Brain microvascular endothelial cell (primary cell): ENCODE data around the gene CRTAC1.

Source experiments
- DNase-seq: peaks from one replicate; pipeline ENCODE4 v3.0.0-alpha.2; 2020
- H3K27ac ChIP-seq: fragments of 250-450 bp; sonication (Bioruptor Pico); 2 replicates; pipeline ENCODE4 v1.5.1; 2020; ENCODE audit warnings: mild to moderate bottlenecking, moderate library complexity
- H3K27me3 ChIP-seq: fragments of 250-450 bp; sonication (Bioruptor Pico); replicated peaks from 2 replicates; pipeline ENCODE4 v1.5.1; 2020; ENCODE audit warnings: mild to moderate bottlenecking
- H3K36me3 ChIP-seq: fragments of 250-450 bp; sonication (Bioruptor Pico); replicated peaks from 2 replicates; pipeline ENCODE4 v1.5.1; 2020; ENCODE audit warnings: mild to moderate bottlenecking
- H3K4me3 ChIP-seq: 2 replicates; pipeline ENCODE4 v1.5.1; 2011; ENCODE audit warnings: low read depth, mild to moderate bottlenecking, control low read depth, low read length, moderate library complexity
- in situ Hi-C: cut with HindIII; loops from 2 replicates; pipeline ENCODE4 v1.10.0; 2017; ENCODE audit warnings: low sequenced_read_pairs, low pct_ligation_motif_present
- TF ChIP-seq, protein P1 (sequence below): IDR thresholded peaks from 2 replicates; pipeline ENCODE4 v1.5.1; 2011; ENCODE audit warnings: low read depth, mild to moderate bottlenecking, moderate library complexity, low read length, control low read depth, inconsistent platforms; ENCODE audit errors: missing control alignments

The CRTAC1 gene

DNA sequence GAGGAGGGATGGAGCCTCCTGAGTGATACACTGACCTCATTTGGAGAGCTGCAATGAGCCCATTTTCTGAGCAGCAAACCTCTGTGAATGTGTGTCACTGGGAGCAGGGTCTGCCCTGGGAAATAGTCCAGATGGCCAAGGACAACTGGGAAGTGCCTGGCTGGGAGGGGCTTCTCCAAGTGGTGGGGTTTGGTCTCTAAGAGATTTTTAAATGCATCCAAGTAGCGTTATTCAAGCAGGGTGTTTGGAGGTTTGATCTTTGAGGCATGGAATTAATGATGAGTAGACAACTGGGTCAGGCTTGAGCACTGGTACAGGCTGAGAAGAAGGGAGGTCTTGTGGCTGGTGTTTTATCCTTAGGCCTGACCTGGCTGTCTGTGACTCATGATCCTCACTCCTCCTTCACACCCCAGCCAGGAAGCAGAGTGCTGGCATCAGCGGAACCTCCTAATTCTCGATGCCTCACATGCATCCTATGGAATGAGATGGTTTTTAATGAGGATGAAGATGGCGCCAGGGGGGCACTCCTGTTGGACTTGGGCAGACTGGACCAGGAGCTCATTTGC is 177.5 kb downstream of the CRTAC1 start:
- TF ChIP-seq, protein P1, sequence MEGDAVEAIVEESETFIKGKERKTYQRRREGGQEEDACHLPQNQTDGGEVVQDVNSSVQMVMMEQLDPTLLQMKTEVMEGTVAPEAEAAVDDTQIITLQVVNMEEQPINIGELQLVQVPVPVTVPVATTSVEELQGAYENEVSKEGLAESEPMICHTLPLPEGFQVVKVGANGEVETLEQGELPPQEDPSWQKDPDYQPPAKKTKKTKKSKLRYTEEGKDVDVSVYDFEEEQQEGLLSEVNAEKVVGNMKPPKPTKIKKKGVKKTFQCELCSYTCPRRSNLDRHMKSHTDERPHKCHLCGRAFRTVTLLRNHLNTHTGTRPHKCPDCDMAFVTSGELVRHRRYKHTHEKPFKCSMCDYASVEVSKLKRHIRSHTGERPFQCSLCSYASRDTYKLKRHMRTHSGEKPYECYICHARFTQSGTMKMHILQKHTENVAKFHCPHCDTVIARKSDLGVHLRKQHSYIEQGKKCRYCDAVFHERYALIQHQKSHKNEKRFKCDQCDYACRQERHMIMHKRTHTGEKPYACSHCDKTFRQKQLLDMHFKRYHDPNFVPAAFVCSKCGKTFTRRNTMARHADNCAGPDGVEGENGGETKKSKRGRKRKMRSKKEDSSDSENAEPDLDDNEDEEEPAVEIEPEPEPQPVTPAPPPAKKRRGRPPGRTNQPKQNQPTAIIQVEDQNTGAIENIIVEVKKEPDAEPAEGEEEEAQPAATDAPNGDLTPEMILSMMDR = no peak
- DNase-seq = no peak
- peaks cover 21% of the 10 kb centered on the region for H3K27me3 ChIP-seq
- in situ Hi-C loops = loop anchor here (25.0 kb wide), 1 partner anchor 91 kb away; the partner anchor contains the start of gene SFRP5
- H3K4me3 ChIP-seq = no peak overlapping the region
- no peak overlapping the region for H3K27ac ChIP-seq
- H3K36me3 ChIP-seq = no peaks in the 10 kb centered on the region

DNA sequence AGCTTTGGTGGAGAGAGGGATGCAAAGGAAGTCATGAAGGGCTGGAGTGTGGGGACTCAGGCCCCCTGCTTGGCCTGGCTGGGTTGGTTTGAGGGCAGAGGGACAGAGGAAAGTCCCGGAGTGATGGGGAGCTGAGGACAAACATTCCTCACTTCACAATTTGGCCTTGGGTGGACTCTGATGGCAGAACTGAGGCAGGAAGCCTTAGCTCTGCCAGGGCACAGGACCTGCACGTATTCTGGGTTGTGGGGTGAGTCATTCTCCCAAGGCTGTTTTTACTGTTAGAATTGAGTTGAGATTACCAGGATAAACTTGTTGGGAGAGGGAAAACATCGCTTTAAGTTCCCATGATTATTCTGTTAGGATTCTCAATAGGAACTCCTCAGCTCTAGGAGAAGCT is 178.1 kb downstream of the CRTAC1 start:
- H3K36me3 ChIP-seq = no peaks in the 10 kb centered on the region
- no peak overlapping the region for H3K4me3 ChIP-seq
- no peak overlapping the region for H3K27ac ChIP-seq
- in situ Hi-C loops = loop anchor here (25.0 kb wide), 1 partner anchor 90 kb away; the partner anchor contains the start of gene SFRP5
- peaks cover 21% of the 10 kb centered on the region for H3K27me3 ChIP-seq
- DNase-seq = no peak
- TF ChIP-seq, protein P1 = no peak

DNA sequence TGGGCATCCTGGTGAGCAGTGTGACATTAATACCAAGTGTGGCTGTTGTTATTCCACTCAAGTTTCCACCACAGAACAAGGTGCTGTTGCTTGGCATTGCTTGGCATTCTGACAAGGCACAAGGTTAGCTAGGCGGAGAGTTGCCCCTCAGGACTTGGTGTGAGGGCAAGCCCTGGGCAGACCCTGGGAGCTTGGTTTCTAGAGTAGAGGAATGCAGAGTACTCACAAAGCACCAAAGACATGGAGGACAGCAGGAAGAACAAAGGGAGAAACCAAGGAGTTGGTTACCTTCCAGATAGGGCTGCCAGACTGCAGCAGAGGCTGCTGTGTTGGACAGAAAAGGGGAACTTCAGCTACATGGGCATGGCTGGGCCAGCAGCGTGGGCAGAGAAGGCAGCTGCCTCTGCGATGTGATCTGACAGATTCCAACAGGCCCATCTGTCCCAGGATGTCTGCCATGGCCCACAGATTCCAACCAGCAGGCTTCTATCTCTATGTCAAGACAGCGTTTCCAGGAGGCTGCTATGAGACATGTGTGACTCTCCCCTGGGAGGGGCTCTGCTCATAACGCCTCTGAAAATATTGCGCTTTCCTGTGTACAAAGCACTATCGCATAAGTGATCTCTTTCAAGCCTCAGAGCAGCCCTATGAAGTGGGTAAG is 178.9 kb downstream of the CRTAC1 start:
- in situ Hi-C loops = loop anchor here (25.0 kb wide), 1 partner anchor 89 kb away; the partner anchor contains the start of gene SFRP5
- TF ChIP-seq, protein P1 = no peak
- DNase-seq = no peak
- peaks cover 19% of the 10 kb centered on the region for H3K27me3 ChIP-seq
- H3K27ac ChIP-seq = no peak overlapping the region
- no peaks in the 10 kb centered on the region for H3K36me3 ChIP-seq
- no peak overlapping the region for H3K4me3 ChIP-seq

DNA sequence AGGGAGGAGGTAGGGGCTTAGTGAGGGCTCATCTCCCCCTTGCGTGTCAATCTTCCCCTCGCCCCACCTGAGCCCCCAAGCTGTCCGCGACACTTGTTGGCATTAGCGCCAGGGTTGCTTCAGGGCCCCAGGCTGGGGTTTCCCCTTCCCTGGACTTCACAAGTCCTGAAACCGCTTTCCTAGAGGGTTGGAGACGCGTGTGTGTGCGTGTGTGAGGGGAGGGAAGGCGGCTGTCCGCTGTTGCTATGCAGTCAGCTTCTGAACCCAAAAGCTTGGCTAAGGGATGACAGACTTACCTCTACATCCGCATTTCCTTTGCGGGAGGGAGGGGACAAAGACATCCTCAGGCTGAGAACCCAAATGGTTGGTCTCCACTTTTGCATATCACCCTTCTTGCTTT is 180.0 kb downstream of the CRTAC1 start:
- in situ Hi-C loops = loop anchor here (25.0 kb wide), 1 partner anchor 88 kb away; the partner anchor contains the start of gene SFRP5
- Histone ChIP-seq H3K27ac (no peak overlapping the region), H3K27me3 (peaks cover 20% of the 10 kb centered on the region), H3K36me3 (no peaks in the 10 kb centered on the region), H3K4me3 (no peak overlapping the region)
- DNase-seq = no peak
- TF ChIP-seq, protein P1 = no peak

DNA sequence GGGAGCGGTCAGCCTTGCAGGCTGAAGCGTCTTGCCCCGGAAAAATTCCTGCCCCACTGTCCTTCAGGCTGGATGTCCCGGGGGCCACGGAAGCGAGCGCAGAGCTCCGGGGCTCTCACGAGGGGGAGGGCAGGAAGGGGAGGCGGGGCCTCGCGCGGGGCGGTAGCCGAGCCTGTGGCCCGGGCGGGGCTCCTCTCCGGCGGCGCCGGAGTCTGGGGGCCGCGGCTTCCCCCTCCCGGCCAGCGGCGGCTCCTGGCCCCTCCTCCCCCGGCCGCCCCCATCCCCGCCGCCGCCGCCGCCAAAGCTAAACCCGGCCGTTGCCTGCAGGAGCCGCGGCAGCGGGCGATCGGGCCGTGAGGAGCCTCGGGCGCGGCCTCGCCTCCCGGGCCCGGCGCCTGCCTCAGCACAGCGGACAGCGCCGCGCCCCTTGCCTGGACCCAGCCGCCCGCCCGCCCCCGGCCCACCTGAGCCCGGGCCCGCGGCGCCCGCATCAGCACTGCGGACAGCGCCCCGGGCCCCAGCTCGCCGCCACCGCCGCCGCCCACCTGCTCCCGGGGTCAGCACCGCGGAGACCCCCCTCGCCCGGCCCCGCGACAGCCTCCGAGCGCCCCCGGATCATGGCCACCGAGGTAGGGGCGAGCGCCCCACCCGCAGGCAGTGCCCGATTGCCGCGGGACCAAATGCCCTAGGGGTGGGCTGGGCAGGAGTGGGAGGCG is 180.6 kb downstream of the CRTAC1 start, which contains the start of gene GOLGA7B:
GOLGA7B (plus strand) TSS at position 157 of the 716 bp plus-strand sequence; CDS start at position 618, 461 bp downstream.
- TF ChIP-seq, protein P1 = no peak
- Histone ChIP-seq H3K4me3 (peak within 1 kb of the TSS; percentile 43), H3K27ac (no peak within 1 kb of the TSS), H3K36me3 (no peaks in the 10 kb centered on the region), H3K27me3 (peaks cover 20% of the 10 kb centered on the region)
- in situ Hi-C loops = loop anchor here (25.0 kb wide), 1 partner anchor 88 kb away; the partner anchor contains the start of gene SFRP5
- no peak for DNase-seq
